Raji (cell line): ENCODE measurements around the gene AIM2.

Experiments
- POLR2A ChIP-seq: IDR thresholded peaks from 2 replicates; pipeline ENCODE4 v1.6.1; 2011; ENCODE audit warnings: low read depth, low read length, control low read depth; ENCODE audit not compliant: insufficient read depth

The AIM2 gene

GRCh38 chr1:159076438-159077119, at the start of gene AIM2:
AIM2 (minus strand) TSS chr1:159076766; CDS start chr1:159073499, 3,267 bp downstream.
- peak; percentile 68; the same call in 1 of the 2 replicates for TF ChIP-seq POLR2A

GRCh38 chr1:159123587-159123986, 47.0 kb upstream of the AIM2 start:
- no peak for TF ChIP-seq POLR2A

- no peak for TF ChIP-seq POLR2A
Observed at GRCh38 chr1:159122005-159122621, 45.5 kb upstream of the AIM2 start.

GRCh38 chr1:159121526-159121925, 45.0 kb upstream of the AIM2 start:
- TF ChIP-seq POLR2A: no peak

- no peak for TF ChIP-seq POLR2A
Observed at GRCh38 chr1:159120317-159120716, 43.8 kb upstream of the AIM2 start.

- TF ChIP-seq POLR2A: no peak
Observed at GRCh38 chr1:159113596-159114433, 37.2 kb upstream of the AIM2 start.

GRCh38 chr1:159100589-159100988, 24.0 kb upstream of the AIM2 start:
- TF ChIP-seq POLR2A: no peak

GRCh38 chr1:159098596-159098995, 22.0 kb upstream of the AIM2 start:
- no peak for TF ChIP-seq POLR2A

GRCh38 chr1:159092036-159092760, 15.6 kb upstream of the AIM2 start:
- TF ChIP-seq POLR2A: no peak

- no peak for TF ChIP-seq POLR2A
Observed at GRCh38 chr1:159091607-159092031, 15.1 kb upstream of the AIM2 start.

GRCh38 chr1:159091180-159091560, 14.6 kb upstream of the AIM2 start:
- TF ChIP-seq POLR2A: no peak

GRCh38 chr1:159090286-159091179, 14.0 kb upstream of the AIM2 start:
- no peak for TF ChIP-seq POLR2A

- TF ChIP-seq POLR2A: no peak
Observed at GRCh38 chr1:159089184-159089791, 12.7 kb upstream of the AIM2 start.

GRCh38 chr1:159088546-159089183, 12.1 kb upstream of the AIM2 start:
- no peak for TF ChIP-seq POLR2A

- no peak for TF ChIP-seq POLR2A
Observed at GRCh38 chr1:159088050-159088449, 11.5 kb upstream of the AIM2 start.
